Body of pancreas (tissue), 4 donors: ENCODE measurements around the gene GNL3. TPM values are rescaled to one million over a fixed set of nuclear protein-coding genes. Genes with fewer than 3 reads are reported as not detected.

ENCODE experiments used
- ATAC-seq: fragments of 150-250 bp; one replicate; pipeline ENCODE4 v1.9.1; 2016
- DNase-seq, 4 donors: peaks; one replicate each; pipeline ENCODE4 v3.0.0-alpha.2; 2019
- H3K27ac ChIP-seq, 4 donors: fragments of 200-600 bp; sonication (generic); 1 replicate in 3 of 4; 2 replicates in 1 of 4; pipeline versions ENCODE4 v1.5.1 to v1.6.1; 2016 to 2019; ENCODE audit warnings: mild to moderate bottlenecking in 1 of 4, mixed read lengths in 1 of 4, moderate library complexity in 1 of 4
- H3K27me3 ChIP-seq, 2 donors: fragments of 200-600 bp; sonication (generic); one replicate each; pipeline ENCODE4 v1.6.0; 2016; ENCODE audit warnings: mild to moderate bottlenecking in 1 of 2
- H3K36me3 ChIP-seq, 2 donors: fragments of 200-600 bp; sonication (generic); replicated peaks in 1 of 2; 2 replicates each; pipeline ENCODE4 v1.5.1; 2016; ENCODE audit warnings: low read depth in 2 of 2; ENCODE audit not compliant: insufficient read depth in 1 of 2
- H3K4me1 ChIP-seq: fragments of 200-600 bp; sonication (generic); one replicate; pipeline ENCODE4 v1.6.0; 2016
- H3K4me3 ChIP-seq, 2 donors: fragments of 200-600 bp; sonication (generic); 1 replicate in 1 of 2; 2 replicates in 1 of 2; pipeline ENCODE4 v1.5.1; 2016 to 2019
- H3K9me3 ChIP-seq, 3 donors: fragments of 200-600 bp; sonication (generic); 1 replicate in 2 of 3; 2 replicates in 1 of 3; pipeline ENCODE4 v1.5.1; 2016
- POLR2A ChIP-seq, 3 donors: fragments of 450-650 bp; IDR thresholded peaks; one replicate each; pipeline ENCODE4 v1.6.1; 2016; ENCODE audit warnings: antibody characterized with exemption in 3 of 3, mild to moderate bottlenecking in 2 of 3
- WGBS, 2 donors: methylation state at CpG; one replicate each; pipeline ENCODE4 v1.1.5; 2017; 5-methylcytosine and 5-hydroxymethylcytosine counted together
- intact Hi-C: fragments of 100-400 bp; cut with DNase I; formaldehyde crosslinking; loops from one replicate; pipeline ENCODE4 v1.15.1; 2023
- total RNA-seq, 2 donors: library from RNA; depleted of rRNA; stranded (reverse); fragments of >200 nt; gene quantifications; one replicate each; pipeline ENCODE4 v1.1.0, GENCODE V29; 2016
- TF ChIP-seq, protein P1 (sequence below), 7 experiments: fragments of 450-650 bp in 4 of 7; fragments of 200-600 bp in 3 of 7; sonication (generic) in 3 of 7; IDR thresholded peaks; one replicate each; pipeline ENCODE4 v1.5.1; 2016 to 2019; ENCODE audit warnings: antibody characterized with exemption in 7 of 7

GNL3 gene
- total RNA-seq, 2 donors from 2014 or later, result 46.2 to 122 TPM

GRCh38 chr3:52684184-52684583, 1.6 kb upstream of the GNL3 start:
- DNase-seq (no peak), ATAC-seq (no peak)
- no peaks in the 10 kb centered on the region for H3K27me3 ChIP-seq
- intact Hi-C loops, result no loop called here
- TF ChIP-seq, protein P1, sequence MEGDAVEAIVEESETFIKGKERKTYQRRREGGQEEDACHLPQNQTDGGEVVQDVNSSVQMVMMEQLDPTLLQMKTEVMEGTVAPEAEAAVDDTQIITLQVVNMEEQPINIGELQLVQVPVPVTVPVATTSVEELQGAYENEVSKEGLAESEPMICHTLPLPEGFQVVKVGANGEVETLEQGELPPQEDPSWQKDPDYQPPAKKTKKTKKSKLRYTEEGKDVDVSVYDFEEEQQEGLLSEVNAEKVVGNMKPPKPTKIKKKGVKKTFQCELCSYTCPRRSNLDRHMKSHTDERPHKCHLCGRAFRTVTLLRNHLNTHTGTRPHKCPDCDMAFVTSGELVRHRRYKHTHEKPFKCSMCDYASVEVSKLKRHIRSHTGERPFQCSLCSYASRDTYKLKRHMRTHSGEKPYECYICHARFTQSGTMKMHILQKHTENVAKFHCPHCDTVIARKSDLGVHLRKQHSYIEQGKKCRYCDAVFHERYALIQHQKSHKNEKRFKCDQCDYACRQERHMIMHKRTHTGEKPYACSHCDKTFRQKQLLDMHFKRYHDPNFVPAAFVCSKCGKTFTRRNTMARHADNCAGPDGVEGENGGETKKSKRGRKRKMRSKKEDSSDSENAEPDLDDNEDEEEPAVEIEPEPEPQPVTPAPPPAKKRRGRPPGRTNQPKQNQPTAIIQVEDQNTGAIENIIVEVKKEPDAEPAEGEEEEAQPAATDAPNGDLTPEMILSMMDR (IDR thresholded peaks at IDR 0.05), result no peak
- no peak for TF ChIP-seq POLR2A (IDR thresholded peaks at IDR 0.05)
- H3K27ac ChIP-seq, result peak overlapping the region in 2 of 4 donors; percentile 98
- peaks cover 3 to 8% of the 10 kb centered on the region in 2 donors for H3K36me3 ChIP-seq
- H3K4me3 ChIP-seq, result no peak overlapping the region
- H3K9me3 ChIP-seq, result peaks cover 0 to 4% (median 0%) of the 10 kb centered on the region in 3 donors
- H3K4me1 ChIP-seq, result peaks cover 71% of the 10 kb centered on the region
- WGBS, 2 donors, result 10 to 11% methylated on average over 5 of the region's 5 CpGs

DNA sequence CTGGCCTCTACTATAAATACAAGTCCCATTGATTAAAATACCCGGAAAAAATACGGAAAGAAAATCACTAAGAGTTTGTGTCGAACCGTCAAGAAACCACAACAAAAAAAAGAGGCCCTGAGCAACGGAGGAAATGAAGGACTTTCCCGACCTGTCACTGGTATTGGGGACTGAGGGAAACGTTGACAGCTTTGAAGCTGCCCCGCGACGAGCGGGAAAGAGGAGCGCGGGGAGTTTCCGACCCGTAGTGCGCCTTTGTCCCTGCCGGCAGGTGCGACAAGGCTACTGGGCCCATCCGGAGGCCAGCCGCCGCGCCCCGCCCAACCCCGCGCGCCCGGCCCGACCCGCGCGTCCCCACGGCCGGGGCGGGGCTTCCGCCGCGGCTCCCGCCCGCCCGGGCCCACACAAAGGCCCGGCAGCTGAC, 535 bp upstream of the GNL3 start:
- WGBS, 2 donors, result 0 to 1% methylated on average over 34 to 41 of the region's 41 CpGs
- peak; percentile 84 to 89 (median 86) for DNase-seq
- peaks cover 14% of the 10 kb centered on the region in 2 donors for H3K36me3 ChIP-seq
- H3K9me3 ChIP-seq, result peaks cover 0 to 4% (median 0%) of the 10 kb centered on the region in 3 donors
- intact Hi-C loops, result no loop called here
- peak overlapping the region in 1 of 2 donors; percentile 52 for H3K4me3 ChIP-seq
- TF ChIP-seq POLR2A (IDR thresholded peaks at IDR 0.05), result no peak
- TF ChIP-seq, protein P1 (IDR thresholded peaks at IDR 0.05), result peak in 2 of 7 experiments; percentile 9 to 26
- H3K27ac ChIP-seq, result peak overlapping the region; percentile 96 to 99 (median 98)
- no peaks in the 10 kb centered on the region for H3K27me3 ChIP-seq
- peaks cover 70% of the 10 kb centered on the region for H3K4me1 ChIP-seq
- ATAC-seq, result peak; percentile 93

DNA sequence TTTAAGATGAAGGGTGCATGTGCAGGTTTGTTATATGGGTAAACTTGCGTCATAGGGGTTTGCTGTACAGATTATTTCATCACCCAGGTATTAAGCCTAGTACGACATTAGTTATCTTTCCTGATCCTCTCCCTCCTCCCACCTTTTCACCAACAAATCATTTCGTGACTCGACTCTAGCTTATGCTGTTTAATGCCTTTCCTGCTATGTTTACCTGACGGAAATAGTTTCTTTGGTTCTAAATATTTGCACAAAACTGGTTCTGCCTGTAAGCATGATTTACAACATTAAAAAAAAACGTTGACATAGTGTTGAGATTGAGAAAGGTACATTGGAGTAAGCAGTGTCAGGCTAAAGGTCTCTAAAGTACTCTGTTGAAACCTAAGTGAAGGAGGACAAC, 2.4 kb downstream of the GNL3 start:
- ATAC-seq (no peak), DNase-seq (no peak)
- TF ChIP-seq, protein P1 (IDR thresholded peaks at IDR 0.05), result no peak
- no peak for TF ChIP-seq POLR2A (IDR thresholded peaks at IDR 0.05)
- Histone ChIP-seq H3K27me3 (no peaks in the 10 kb centered on the region), H3K4me1 (peaks cover 54% of the 10 kb centered on the region), H3K9me3 (no peaks in the 10 kb centered on the region), H3K4me3 (no peak overlapping the region), H3K27ac (peak overlapping the region in 3 of 4 donors; percentile 4 to 98 (median 42)), H3K36me3 (peaks cover 25 to 26% of the 10 kb centered on the region in 2 donors)
- intact Hi-C loops, result no loop called here
- 9 to 18% methylated on average over 6 of the region's 6 CpGs for WGBS, 2 donors

GRCh38 chr3:52689151-52689550, 3.3 kb downstream of the GNL3 start:
- Histone ChIP-seq H3K9me3 (no peaks in the 10 kb centered on the region), H3K27ac (peak overlapping the region in 2 of 4 donors; percentile 42 to 98), H3K27me3 (no peaks in the 10 kb centered on the region), H3K4me1 (peaks cover 45% of the 10 kb centered on the region), H3K36me3 (peaks cover 28 to 33% of the 10 kb centered on the region in 2 donors), H3K4me3 (no peak overlapping the region)
- ATAC-seq (no peak), DNase-seq (no peak)
- intact Hi-C loops, result no loop called here
- WGBS, 2 donors, result 44 to 49% methylated on average over 3 of the region's 3 CpGs
- TF ChIP-seq, protein P1 (IDR thresholded peaks at IDR 0.05), result no peak
- no peak for TF ChIP-seq POLR2A (IDR thresholded peaks at IDR 0.05)

DNA sequence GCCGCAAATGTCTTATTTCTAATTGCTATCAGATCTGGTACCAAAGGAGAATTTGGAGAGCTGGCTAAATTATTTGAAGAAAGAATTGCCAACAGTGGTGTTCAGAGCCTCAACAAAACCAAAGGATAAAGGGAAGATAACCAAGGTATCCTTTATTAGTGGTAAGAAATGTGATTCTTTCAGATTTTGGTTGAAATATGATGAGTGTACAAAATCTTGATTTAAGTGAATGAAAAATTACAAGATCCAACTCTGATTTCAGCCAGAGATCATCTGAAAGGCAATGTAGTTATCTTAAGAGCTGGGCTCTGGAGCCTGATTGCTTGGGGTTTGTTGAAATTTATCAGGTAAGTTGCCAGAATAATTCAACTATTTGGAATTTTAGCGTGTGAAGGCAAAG, 4.7 kb downstream of the GNL3 start:
- TF ChIP-seq POLR2A (IDR thresholded peaks at IDR 0.05), result no peak
- TF ChIP-seq, protein P1 (IDR thresholded peaks at IDR 0.05), result no peak
- H3K27me3 ChIP-seq, result no peaks in the 10 kb centered on the region
- no peak overlapping the region for H3K4me3 ChIP-seq
- H3K4me1 ChIP-seq, result peaks cover 38% of the 10 kb centered on the region
- no peak for DNase-seq
- WGBS, 2 donors, result 78% methylated on average over 2 of the region's 2 CpGs
- no peak for ATAC-seq
- no peak overlapping the region for H3K27ac ChIP-seq
- intact Hi-C loops, result no loop called here
- peaks cover 28 to 39% of the 10 kb centered on the region in 2 donors for H3K36me3 ChIP-seq
- H3K9me3 ChIP-seq, result no peaks in the 10 kb centered on the region
